Uterus (tissue), 4 donors: ENCODE measurements around the gene FAM120A. TPM values are rescaled to one million over a fixed set of nuclear protein-coding genes. Genes with fewer than 3 reads are reported as not detected.

Experiments
- DNase-seq, 2 donors: peaks; one replicate each; pipeline ENCODE4 v3.0.0-alpha.2; 2019 to 2020
- H3K27ac ChIP-seq, 2 donors: fragments of 200-600 bp; sonication (generic); 1 replicate in 1 of 2; 2 replicates in 1 of 2; pipeline ENCODE4 v1.5.1; 2016 to 2018
- H3K27me3 ChIP-seq, 2 donors: fragments of 200-600 bp; sonication (generic); one replicate each; pipeline ENCODE4 v1.5.1; 2018 to 2019; ENCODE audit warnings: control low read depth in 1 of 2
- H3K36me3 ChIP-seq, 2 donors: fragments of 200-600 bp; sonication (generic); one replicate each; pipeline ENCODE4 v1.5.1; 2019; ENCODE audit warnings: control low read depth in 1 of 2
- H3K4me1 ChIP-seq, 2 donors: fragments of 200-600 bp; sonication (generic); one replicate each; pipeline ENCODE4 v1.5.1; 2018 to 2019; ENCODE audit warnings: control low read depth in 1 of 2
- H3K4me3 ChIP-seq, 2 donors: fragments of 200-600 bp; sonication (generic); 1 replicate in 1 of 2; 2 replicates in 1 of 2; pipeline ENCODE4 v1.5.1; 2018 to 2019; ENCODE audit warnings: mild to moderate bottlenecking in 1 of 2
- H3K9me3 ChIP-seq, 2 donors: fragments of 200-600 bp; sonication (generic); one replicate each; pipeline ENCODE4 v1.5.1; 2019; ENCODE audit warnings: control low read depth in 1 of 2
- CTCF ChIP-seq, 4 experiments: fragments of 200-600 bp in 2 of 4; fragments of 450-650 bp in 2 of 4; sonication (generic) in 2 of 4; IDR thresholded peaks; one replicate each; pipeline ENCODE4 v1.5.1; 2016 to 2019; ENCODE audit warnings: antibody characterized with exemption in 4 of 4, mild to moderate bottlenecking in 2 of 4, moderate library complexity in 1 of 4
- POLR2A ChIP-seq, 2 donors: fragments of 450-650 bp; IDR thresholded peaks; one replicate each; pipeline ENCODE4 v1.6.1; 2016; ENCODE audit warnings: antibody characterized with exemption in 2 of 2, mild to moderate bottlenecking in 1 of 2, moderate library complexity in 1 of 2
- intact Hi-C: fragments of 100-400 bp; cut with DNase I; formaldehyde crosslinking; loops from one replicate; pipeline ENCODE4 v1.15.1; 2023; ENCODE audit warnings: low total_unique reads
- total RNA-seq, 4 donors: library from RNA; depleted of rRNA in 3 of 4; stranded (reverse); fragments of >200 nt in 3 of 4; gene quantifications; one replicate each; pipeline versions ENCODE4 v1.1.0 to v1.2.4, GENCODE V29; 2014 to 2023
- donor health status: DM: yes; HTN: yes; CAD: no.

FAM120A gene
- total RNA-seq, 4 donors from 2014 or later = 36.8 to 110 (median 103) TPM

DNA sequence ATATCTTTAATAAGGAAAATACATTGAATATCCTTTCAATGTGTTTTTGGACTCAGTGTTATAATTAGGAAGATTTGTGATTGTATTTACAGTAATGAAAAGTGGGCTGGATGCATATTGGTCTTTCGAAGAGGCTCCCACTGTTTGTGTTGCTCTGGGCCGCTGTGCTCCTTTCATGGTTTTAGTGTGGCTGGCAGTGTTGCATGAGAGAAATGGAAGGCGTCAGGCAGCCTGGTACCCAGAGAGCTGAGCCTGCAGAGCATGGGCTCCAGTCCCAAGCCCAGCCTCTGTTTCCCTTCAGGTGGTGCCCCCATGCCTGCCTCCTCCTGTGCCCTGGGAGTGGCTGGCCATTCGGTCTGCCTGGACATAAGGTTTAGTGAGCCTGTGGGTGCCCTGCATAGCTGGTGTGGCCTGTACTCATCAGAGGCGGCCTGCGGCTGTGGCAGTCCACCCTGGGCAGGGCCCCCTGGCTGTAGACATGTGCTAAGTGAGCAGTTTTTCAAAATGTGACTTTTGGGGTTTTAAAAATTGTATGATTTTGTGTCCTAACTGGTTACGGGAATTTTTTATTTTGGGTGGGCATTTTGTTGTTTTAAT is 29.3 kb downstream of the FAM120A start:
- no peaks in the 10 kb centered on the region for H3K9me3 ChIP-seq
- no peaks in the 10 kb centered on the region for H3K4me1 ChIP-seq
- no peak overlapping the region for H3K4me3 ChIP-seq
- no peaks in the 10 kb centered on the region for H3K36me3 ChIP-seq
- no peak for DNase-seq
- intact Hi-C loops = no loop called here
- no peaks in the 10 kb centered on the region for H3K27me3 ChIP-seq
- no peak overlapping the region for H3K27ac ChIP-seq
- TF ChIP-seq POLR2A (IDR thresholded peaks at IDR 0.05) (no peak), CTCF (IDR thresholded peaks at IDR 0.05) (no peak)

GRCh38 chr9:93483497-93483896 is 32.0 kb downstream of the FAM120A start:
- DNase-seq = no peak
- no peaks in the 10 kb centered on the region for H3K4me1 ChIP-seq

GRCh38 chr9:93486268-93486667 is 34.8 kb downstream of the FAM120A start:
- intact Hi-C loops = no loop called here
- Histone ChIP-seq H3K27ac (no peak overlapping the region), H3K36me3 (no peaks in the 10 kb centered on the region)

More at GRCh38 chr9:93483497-93483896, 32.0 kb downstream of the FAM120A start:
- H3K27me3 ChIP-seq = no peaks in the 10 kb centered on the region
- H3K36me3 ChIP-seq = no peaks in the 10 kb centered on the region
- intact Hi-C loops = no loop called here
- TF ChIP-seq CTCF (IDR thresholded peaks at IDR 0.05) = no peak
- TF ChIP-seq POLR2A (IDR thresholded peaks at IDR 0.05) = no peak
- H3K4me3 ChIP-seq = no peak overlapping the region
- no peaks in the 10 kb centered on the region for H3K9me3 ChIP-seq
- no peak overlapping the region for H3K27ac ChIP-seq

DNA sequence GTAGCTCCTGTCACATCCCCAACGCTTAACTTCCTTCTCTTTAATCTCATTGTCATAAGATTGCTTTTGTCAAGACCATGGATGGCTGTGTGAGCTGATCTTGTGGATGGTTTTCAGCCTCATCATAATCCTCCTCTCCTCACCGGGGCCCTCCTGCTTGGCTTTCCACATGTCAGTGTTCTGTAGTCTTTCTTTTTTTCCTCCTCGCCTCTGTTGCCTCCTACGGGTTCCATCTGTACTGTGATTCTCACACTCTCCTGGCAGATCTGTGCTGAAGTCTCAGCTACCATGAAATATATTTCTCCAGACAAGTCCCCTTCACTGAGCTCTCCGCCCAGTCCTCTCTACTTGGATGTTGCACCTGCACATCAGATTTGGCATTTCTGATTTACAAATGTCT is 36.8 kb downstream of the FAM120A start:
- intact Hi-C loops = no loop called here
- Histone ChIP-seq H3K9me3 (no peaks in the 10 kb centered on the region), H3K36me3 (no peaks in the 10 kb centered on the region), H3K27ac (no peak overlapping the region), H3K4me3 (no peak overlapping the region), H3K4me1 (no peaks in the 10 kb centered on the region), H3K27me3 (no peaks in the 10 kb centered on the region)
- TF ChIP-seq POLR2A (IDR thresholded peaks at IDR 0.05) (no peak), CTCF (IDR thresholded peaks at IDR 0.05) (no peak)
- no peak for DNase-seq

More at GRCh38 chr9:93486268-93486667, 34.8 kb downstream of the FAM120A start:
- H3K27me3 ChIP-seq = no peaks in the 10 kb centered on the region
- H3K4me1 ChIP-seq = no peaks in the 10 kb centered on the region
- TF ChIP-seq CTCF (IDR thresholded peaks at IDR 0.05) (no peak), POLR2A (IDR thresholded peaks at IDR 0.05) (no peak)
- no peaks in the 10 kb centered on the region for H3K9me3 ChIP-seq
- H3K4me3 ChIP-seq = no peak overlapping the region
- DNase-seq = no peak

DNA sequence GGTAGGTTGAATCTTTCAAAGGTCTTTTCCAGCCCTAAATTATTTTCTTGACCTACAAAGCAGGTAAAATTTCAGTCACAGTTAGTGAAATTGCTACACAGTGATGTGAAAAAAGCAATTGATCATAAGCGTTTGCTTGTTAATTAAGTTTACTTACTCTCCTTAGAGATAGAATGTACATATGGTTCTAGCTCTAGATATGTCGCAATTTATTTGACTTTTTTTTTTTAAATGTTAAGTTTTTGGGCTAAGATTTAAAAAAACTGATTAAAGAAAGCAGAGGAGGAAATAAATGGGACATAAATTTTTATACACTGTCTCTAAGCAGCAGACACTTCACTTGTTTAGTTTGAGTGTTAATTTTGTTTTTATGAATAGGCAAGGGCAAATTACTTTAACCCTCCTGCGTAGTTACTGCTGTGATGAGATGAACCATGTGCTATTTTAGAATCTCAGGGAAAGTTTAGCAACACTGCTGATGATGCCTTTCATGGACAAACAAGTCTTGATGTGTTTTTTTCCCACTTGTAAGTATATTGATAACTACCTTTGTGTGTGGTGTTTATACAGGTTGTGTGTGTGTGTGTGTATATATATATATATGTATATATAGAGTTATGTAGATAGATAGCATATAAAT is 40.2 kb downstream of the FAM120A start:
- no peaks in the 10 kb centered on the region for H3K36me3 ChIP-seq
- H3K9me3 ChIP-seq = no peaks in the 10 kb centered on the region
- TF ChIP-seq POLR2A (IDR thresholded peaks at IDR 0.05) (no peak), CTCF (IDR thresholded peaks at IDR 0.05) (no peak)
- no peak overlapping the region for H3K4me3 ChIP-seq
- intact Hi-C loops = no loop called here
- no peaks in the 10 kb centered on the region for H3K4me1 ChIP-seq
- H3K27ac ChIP-seq = no peak overlapping the region
- DNase-seq = no peak
- no peaks in the 10 kb centered on the region for H3K27me3 ChIP-seq
